GM20000 (cell line): Measurements from ENCODE around the gene CUTC.
A peak's percentile ranks its signal among the peaks of the same experiment; 100 is the strongest.

ENCODE experiments used
- DNase-seq: peaks from one replicate; pipeline ENCODE4 v3.0.0; 2012; ENCODE audit warnings: low spot score
- TF ChIP-seq, protein P1 (sequence below): IDR thresholded peaks from 2 replicates; pipeline ENCODE4 v1.5.1; 2012; ENCODE audit warnings: mild to moderate bottlenecking, control low read depth; ENCODE audit errors: extremely low read depth, missing control alignments

Gene CUTC

DNA sequence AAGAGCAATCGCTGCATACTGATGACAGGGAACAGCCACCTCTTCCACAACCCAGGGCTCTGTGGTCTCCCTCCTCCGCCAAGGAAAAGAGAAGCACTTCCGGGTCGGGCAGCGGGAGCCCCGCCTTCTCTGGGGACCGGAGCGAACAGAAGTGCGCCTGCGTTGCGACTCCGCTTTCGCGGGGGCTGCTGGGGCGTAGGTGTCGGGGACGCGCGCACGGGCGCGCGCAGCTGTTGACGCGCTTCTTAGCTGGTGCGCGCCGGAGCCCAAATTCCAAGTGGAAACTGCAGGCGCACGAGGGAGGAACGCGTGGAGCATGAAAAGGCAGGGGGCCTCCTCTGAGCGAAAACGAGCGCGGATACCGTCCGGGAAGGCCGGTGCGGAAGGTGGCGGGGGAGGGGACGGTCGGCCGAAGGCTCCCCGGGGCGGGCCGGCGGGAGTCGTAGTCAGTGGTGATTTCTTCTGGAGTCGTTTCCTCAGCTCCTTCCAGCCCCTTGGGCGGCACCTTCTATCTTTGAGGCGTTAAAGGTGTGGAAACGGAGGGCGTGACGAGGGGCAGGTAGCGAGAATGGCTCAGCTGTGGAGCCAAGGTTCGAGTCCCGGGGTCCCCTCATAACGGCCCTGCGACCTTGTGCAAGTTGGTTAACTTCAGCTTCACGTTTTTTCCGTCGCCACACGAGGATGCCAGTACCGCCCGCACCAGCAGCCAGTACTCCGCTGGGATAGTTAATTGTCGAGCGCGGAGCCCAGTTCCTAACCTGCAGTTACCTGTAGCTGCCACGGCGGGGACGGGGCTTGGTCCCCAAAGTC lies at the start of gene CUTC, which contains the start of gene COX15:
Gene CUTC (plus strand): TSS at position 202 of the 810 bp plus-strand sequence. CDS start 115 bp downstream, at position 317.
Gene COX15 (minus strand): TSS at position 95 of the 810 bp plus-strand sequence. CDS start 78 bp downstream, at position 17.
- TF ChIP-seq, protein P1, sequence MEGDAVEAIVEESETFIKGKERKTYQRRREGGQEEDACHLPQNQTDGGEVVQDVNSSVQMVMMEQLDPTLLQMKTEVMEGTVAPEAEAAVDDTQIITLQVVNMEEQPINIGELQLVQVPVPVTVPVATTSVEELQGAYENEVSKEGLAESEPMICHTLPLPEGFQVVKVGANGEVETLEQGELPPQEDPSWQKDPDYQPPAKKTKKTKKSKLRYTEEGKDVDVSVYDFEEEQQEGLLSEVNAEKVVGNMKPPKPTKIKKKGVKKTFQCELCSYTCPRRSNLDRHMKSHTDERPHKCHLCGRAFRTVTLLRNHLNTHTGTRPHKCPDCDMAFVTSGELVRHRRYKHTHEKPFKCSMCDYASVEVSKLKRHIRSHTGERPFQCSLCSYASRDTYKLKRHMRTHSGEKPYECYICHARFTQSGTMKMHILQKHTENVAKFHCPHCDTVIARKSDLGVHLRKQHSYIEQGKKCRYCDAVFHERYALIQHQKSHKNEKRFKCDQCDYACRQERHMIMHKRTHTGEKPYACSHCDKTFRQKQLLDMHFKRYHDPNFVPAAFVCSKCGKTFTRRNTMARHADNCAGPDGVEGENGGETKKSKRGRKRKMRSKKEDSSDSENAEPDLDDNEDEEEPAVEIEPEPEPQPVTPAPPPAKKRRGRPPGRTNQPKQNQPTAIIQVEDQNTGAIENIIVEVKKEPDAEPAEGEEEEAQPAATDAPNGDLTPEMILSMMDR: no peak
- peak; percentile 91 for DNase-seq

GRCh38 chr10:99682752-99683151 lies 49.3 kb upstream of the CUTC start:
- DNase-seq: no peak
- TF ChIP-seq, protein P1: no peak

- TF ChIP-seq, protein P1: no peak
- peak; percentile 10 for DNase-seq
These were observed 46.5 kb upstream of the CUTC start for GRCh38 chr10:99685597-99685967.

DNA sequence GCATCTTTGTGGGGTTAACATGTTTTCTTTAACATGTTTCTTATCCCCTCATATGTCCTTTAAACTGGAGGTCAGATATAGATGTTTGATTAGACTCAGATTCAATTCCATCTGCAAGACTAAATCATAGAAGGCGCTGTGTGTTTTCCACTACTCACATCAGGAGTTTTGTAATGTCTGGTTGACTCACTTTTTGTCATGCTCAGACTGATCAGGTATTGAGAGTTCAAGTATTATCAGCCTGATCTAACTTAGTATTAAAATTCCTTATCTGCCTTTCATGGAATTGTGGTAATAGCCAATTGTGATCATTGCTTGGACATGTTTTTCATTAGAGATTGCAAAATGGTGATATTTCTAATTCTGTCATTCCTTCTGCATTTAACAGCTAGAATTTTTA lies 42.6 kb upstream of the CUTC start:
- DNase-seq: no peak
- TF ChIP-seq, protein P1: no peak

DNA sequence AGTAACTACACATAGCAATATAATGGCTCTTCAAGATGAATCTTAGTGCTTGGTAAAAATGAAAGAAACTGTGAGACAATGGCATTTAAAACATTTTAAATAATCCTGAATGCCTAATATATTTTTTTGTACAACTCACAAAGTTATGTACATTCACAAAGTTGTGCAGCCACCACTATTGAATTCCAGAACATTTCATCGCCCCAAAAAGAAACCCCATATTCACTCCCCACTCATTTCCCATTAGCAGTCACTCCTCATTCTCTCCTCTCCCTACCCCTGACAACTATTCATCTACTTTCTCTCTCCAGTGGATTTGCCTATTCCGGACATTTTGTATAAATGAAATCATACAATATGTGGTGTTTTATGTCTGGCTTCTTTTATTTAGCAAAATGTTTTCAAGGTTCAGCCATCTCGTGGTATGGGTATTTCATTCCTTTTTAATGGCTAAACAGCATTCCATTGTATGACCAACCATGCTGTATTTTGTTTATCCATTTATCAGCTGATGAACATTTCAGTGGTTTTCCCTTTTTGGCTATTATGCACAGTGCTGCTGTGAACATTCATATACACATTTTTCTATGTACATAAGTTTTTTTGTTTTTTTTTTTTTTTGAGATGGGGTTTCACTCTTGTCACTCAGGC lies 38.0 kb upstream of the CUTC start:
- TF ChIP-seq, protein P1: no peak
- no peak for DNase-seq

GRCh38 chr10:99695761-99696160 lies 36.3 kb upstream of the CUTC start:
- TF ChIP-seq, protein P1: no peak
- no peak for DNase-seq

DNA sequence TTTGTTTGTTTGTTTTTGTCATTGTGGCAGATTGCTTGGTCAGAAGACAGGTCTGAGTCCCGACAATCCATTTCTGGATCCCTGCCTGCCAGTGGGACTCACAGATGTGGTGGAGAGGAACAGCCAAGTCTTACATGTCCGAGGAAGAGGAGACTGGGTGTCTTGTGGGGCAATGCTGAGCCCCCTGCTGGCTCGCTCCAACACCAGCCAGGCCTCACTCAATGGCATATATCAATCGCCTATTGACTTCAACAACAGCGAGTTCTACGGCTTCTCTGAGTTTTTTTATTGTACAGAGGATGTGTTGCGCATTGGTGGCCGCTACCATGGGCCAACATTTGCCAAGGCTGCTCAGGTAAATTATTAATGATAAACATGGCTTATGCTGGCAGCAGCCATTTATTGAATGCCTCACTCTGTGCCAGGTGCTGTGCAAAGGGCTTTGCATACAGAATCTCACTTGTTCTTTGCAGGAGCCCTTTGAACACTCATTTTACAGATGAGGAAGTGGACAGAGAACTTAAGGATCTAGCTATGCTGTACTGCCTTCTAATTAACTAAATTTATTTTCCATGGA lies 33.4 kb upstream of the CUTC start:
- TF ChIP-seq, protein P1: no peak
- no peak for DNase-seq
